ENCODE results near the gene CARD14.
"Not testable (repeated sequence)": the region's sequence is repeated elsewhere in the genome, so short reads cannot be mapped to it uniquely, and the experiment has no call there.

CARD14 gene

GRCh38 chr17:80237386-80237785 lies 67.6 kb downstream of the CARD14 start:
- Histone ChIP-seq H3K4me2 (ENCODE audit: low read depth, low read length, poor library complexity, severe bottlenecking) (no peak overlapping the region), H3K79me2 (ENCODE audit: insufficient read depth, low read length) (no peaks in the 10 kb centered on the region), H3K36me3 (ENCODE audit: insufficient read depth, low read length) (no peaks in the 10 kb centered on the region), H3K4me1 (ENCODE audit: insufficient read depth, low read length, poor library complexity, severe bottlenecking) (no peaks in the 10 kb centered on the region), H3K27me3 (ENCODE audit: insufficient read depth, low read length, poor library complexity, severe bottlenecking) (no peaks in the 10 kb centered on the region), H3K9me3 (ENCODE audit: insufficient read depth, low read depth, low read length) (peaks cover 5% of the 10 kb centered on the region; the same call in 1 of the 2 replicates), H3K4me3 (ENCODE audit: low read length, poor library complexity, severe bottlenecking) (no peak overlapping the region), H3K9me2 (replicated peaks; ENCODE audit: low read depth, low read length) (no peaks in the 10 kb centered on the region), H4K20me1 (ENCODE audit: insufficient read depth, low read length, poor library complexity, severe bottlenecking) (no peaks in the 10 kb centered on the region), H3F3A (ENCODE audit: low read depth) (no peaks in the 10 kb centered on the region), H2AFZ (ENCODE audit: low read length) (no peak overlapping the region), H3K9ac (ENCODE audit: low read depth, low read length, poor library complexity, severe bottlenecking) (no peak overlapping the region)
- TF ChIP-seq EZH2phosphoT487 (IDR thresholded peaks at IDR 0.05; ENCODE audit: borderline replicate concordance) (no peak), CTCF (conservative IDR thresholded peaks at IDR 0.05; ENCODE audit: low read length) (no peak)

- Histone ChIP-seq H3K9ac (ENCODE audit: low read depth, low read length, poor library complexity, severe bottlenecking) (no peak overlapping the region), H3K36me3 (ENCODE audit: insufficient read depth, low read length) (no peaks in the 10 kb centered on the region), H3K4me2 (ENCODE audit: low read depth, low read length, poor library complexity, severe bottlenecking) (no peak overlapping the region), H3K4me3 (ENCODE audit: low read length, poor library complexity, severe bottlenecking) (no peak overlapping the region), H4K20me1 (ENCODE audit: insufficient read depth, low read length, poor library complexity, severe bottlenecking) (no peaks in the 10 kb centered on the region), H3K9me2 (replicated peaks; ENCODE audit: low read depth, low read length) (no peaks in the 10 kb centered on the region), H3K4me1 (ENCODE audit: insufficient read depth, low read length, poor library complexity, severe bottlenecking) (no peaks in the 10 kb centered on the region), H3K79me2 (ENCODE audit: insufficient read depth, low read length) (no peaks in the 10 kb centered on the region), H2AFZ (ENCODE audit: low read length) (no peak overlapping the region), H3K27me3 (ENCODE audit: insufficient read depth, low read length, poor library complexity, severe bottlenecking) (no peaks in the 10 kb centered on the region), H3K9me3 (ENCODE audit: insufficient read depth, low read depth, low read length) (no peaks in the 10 kb centered on the region), H3F3A (ENCODE audit: low read depth) (no peaks in the 10 kb centered on the region)
- no peak for TF ChIP-seq CTCF (conservative IDR thresholded peaks at IDR 0.05; ENCODE audit: low read length)
- TF ChIP-seq EZH2phosphoT487 (IDR thresholded peaks at IDR 0.05; ENCODE audit: borderline replicate concordance): no peak
Measured at GRCh38 chr17:80242505-80242904, 72.7 kb downstream of the CARD14 start.

- Histone ChIP-seq H3K36me3 (ENCODE audit: insufficient read depth, low read length) (no peaks in the 10 kb centered on the region), H3F3A (ENCODE audit: low read depth) (no peaks in the 10 kb centered on the region), H4K20me1 (ENCODE audit: insufficient read depth, low read length, poor library complexity, severe bottlenecking) (no peaks in the 10 kb centered on the region), H3K9me2 (replicated peaks; ENCODE audit: low read depth, low read length) (no peaks in the 10 kb centered on the region), H3K9ac (ENCODE audit: low read depth, low read length, poor library complexity, severe bottlenecking) (no peak overlapping the region), H3K27me3 (ENCODE audit: insufficient read depth, low read length, poor library complexity, severe bottlenecking) (no peaks in the 10 kb centered on the region), H3K4me3 (ENCODE audit: low read length, poor library complexity, severe bottlenecking) (no peak overlapping the region), H2AFZ (ENCODE audit: low read length) (no peak overlapping the region), H3K4me2 (ENCODE audit: low read depth, low read length, poor library complexity, severe bottlenecking) (no peak overlapping the region), H3K79me2 (ENCODE audit: insufficient read depth, low read length) (no peaks in the 10 kb centered on the region), H3K9me3 (ENCODE audit: insufficient read depth, low read depth, low read length) (no peaks in the 10 kb centered on the region), H3K4me1 (ENCODE audit: insufficient read depth, low read length, poor library complexity, severe bottlenecking) (no peaks in the 10 kb centered on the region)
- no peak for TF ChIP-seq EZH2phosphoT487 (IDR thresholded peaks at IDR 0.05; ENCODE audit: borderline replicate concordance)
- no peak for TF ChIP-seq CTCF (conservative IDR thresholded peaks at IDR 0.05; ENCODE audit: low read length)
Measured at GRCh38 chr17:80243526-80244433, 74.0 kb downstream of the CARD14 start.

- not testable (repeated sequence) for H4K20me1 ChIP-seq (ENCODE audit: insufficient read depth, low read length, poor library complexity, severe bottlenecking); H3F3A ChIP-seq (ENCODE audit: low read depth); H3K9me2 ChIP-seq (replicated peaks; ENCODE audit: low read depth, low read length); H3K36me3 ChIP-seq (ENCODE audit: insufficient read depth, low read length); H3K27me3 ChIP-seq (ENCODE audit: insufficient read depth, low read length, poor library complexity, severe bottlenecking); H3K9me3 ChIP-seq (ENCODE audit: insufficient read depth, low read depth, low read length); H3K9ac ChIP-seq (ENCODE audit: low read depth, low read length, poor library complexity, severe bottlenecking); H3K79me2 ChIP-seq (ENCODE audit: insufficient read depth, low read length); H3K4me3 ChIP-seq (ENCODE audit: low read length, poor library complexity, severe bottlenecking); H2AFZ ChIP-seq (ENCODE audit: low read length); H3K4me1 ChIP-seq (ENCODE audit: insufficient read depth, low read length, poor library complexity, severe bottlenecking); H3K4me2 ChIP-seq (ENCODE audit: low read depth, low read length, poor library complexity, severe bottlenecking)
Measured at GRCh38 chr17:80244448-80244847, 74.6 kb downstream of the CARD14 start.
